GM21390 (cell line): ENCODE data around the gene SH3BP4.

Experiments
- ATAC-seq: cut with Tn5 transposase; IDR thresholded peaks from one replicate; pipeline ENCODE4 v1.9.1; 2021; ENCODE audit not compliant: unreplicated experiment

SH3BP4 gene

DNA sequence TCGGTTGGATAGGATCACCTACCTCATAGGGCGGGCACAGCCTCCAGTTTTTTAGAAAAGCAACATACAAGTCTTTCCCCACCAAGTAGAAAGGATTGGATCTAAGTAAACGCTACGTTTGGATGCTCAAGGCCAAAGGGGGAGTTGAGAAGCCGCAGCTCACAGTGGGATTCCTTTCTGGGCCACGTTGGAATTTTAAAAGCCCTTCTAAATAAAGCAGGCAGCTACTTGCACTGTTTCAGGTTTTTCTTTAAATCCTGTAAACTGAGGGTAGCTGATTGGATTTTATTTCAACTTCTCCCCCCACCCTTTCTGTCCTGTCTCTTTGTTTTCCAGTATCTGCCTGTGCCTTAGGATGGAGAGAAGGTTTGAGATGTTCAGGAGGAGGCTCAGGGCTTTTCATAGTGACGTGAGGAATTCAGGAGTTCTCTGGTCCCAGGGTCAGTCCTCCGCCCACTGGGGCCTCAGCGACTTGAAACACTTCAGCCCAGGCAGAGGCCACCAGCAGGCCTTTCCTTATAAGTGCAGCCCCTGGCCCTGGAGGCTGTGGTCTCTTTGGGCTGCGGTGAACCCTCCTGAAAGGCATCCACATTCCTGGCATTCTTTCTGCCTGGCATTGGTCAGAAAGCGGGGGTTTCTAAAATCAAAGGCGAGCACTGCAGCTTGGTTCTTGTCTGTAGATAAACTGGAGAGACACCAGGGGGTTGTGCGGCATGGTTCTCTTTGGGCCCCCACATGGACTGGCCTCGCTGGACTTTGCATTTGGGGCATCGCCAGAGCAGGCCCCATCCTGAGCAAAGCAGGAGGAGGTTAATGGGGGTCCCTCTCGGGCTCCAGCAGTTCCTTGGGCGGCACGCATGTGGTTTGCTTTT is 44.5 kb downstream of the SH3BP4 start:
- ATAC-seq = no peak

- no peak for ATAC-seq
Observed at GRCh38 chr2:234996941-234997270, 45.1 kb downstream of the SH3BP4 start.

- ATAC-seq = no peak
Observed at GRCh38 chr2:234997389-234997788, 45.6 kb downstream of the SH3BP4 start.

DNA sequence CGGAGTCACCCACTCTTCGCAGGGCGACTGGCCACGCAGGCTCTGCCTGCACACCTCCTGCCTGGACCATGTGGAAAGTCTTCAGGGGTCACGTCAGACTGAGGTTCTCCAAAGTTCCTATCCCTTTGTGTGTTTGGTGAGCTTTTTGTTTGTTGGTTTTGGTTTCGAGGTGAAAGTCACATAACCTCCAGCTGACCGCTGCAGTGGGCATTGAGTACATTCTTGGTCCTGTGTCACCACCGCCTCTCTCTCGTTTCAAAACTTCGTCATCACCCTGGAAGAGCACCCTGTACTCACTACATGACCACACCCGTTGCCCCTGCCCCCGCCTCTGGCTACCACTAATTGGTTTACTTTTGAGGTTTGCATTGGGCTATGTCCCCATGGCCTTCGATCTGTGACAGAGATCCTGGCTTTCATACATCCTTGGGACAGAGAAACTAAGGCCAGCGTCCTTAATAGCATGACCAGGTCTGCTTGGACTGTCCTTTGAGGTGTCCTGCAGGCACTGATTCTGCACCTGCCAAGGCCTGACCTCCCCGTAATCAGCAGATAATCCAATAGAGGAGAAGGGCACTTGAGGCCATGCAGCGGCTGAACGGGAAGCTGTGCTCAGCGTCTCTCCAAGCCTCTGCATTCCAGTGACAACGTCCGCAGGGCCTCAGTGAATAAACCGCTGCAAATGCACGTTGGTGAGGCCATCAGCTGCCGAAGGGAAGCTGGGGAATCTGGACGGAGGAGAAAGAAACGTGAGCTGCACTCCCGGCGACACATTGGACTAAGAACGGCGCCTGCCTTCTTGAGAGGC is 46.8 kb downstream of the SH3BP4 start:
- ATAC-seq = no peak

- no peak for ATAC-seq
Observed at GRCh38 chr2:234999740-235000425, 48.1 kb downstream of the SH3BP4 start.

DNA sequence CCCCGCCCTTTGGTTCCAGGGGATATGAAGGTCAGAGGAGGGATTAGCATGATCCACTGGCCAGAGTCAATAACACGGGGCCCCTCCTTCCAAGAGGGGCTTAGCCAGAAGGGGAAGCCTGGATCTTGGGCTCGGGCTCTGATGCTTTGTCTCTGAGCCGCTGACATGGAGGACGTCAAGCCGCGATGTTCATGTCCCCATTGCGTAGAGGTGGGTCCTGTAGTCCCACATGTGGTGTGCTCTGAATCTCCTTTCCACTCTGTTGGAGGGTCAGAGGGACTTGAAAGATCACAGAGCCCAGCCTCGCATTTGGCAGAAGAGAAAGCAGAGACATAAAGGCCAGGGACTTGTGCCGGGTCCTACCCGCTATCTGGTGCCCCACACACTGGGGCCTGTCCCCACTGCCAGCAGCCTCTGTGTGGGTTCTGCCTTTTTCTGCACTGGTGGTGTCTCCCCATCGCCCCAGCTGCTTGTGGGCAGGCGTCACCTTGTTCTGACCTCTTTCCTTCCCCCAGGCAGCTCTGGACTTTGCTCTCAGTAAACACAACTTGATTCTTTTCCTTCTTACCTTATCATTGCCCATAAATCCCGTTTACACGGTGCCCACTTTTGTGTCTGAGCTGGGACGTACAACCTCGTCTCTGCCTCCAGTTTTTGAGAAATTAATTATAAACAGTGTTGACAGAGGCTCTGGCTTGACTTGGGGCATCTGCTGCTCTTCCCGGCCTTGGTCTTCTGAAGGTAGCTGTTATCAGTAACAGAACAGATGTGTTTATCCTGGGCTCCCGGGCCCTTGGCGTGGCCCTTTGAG is 48.8 kb downstream of the SH3BP4 start:
- no peak for ATAC-seq

GRCh38 chr2:235001237-235002133 is 49.7 kb downstream of the SH3BP4 start:
- ATAC-seq = no peak

GRCh38 chr2:235002198-235003095 is 50.6 kb downstream of the SH3BP4 start:
- no peak for ATAC-seq

GRCh38 chr2:235003096-235003775 is 51.4 kb downstream of the SH3BP4 start:
- no peak for ATAC-seq

GRCh38 chr2:235004329-235004903 is 52.6 kb downstream of the SH3BP4 start:
- no peak for ATAC-seq

GRCh38 chr2:235005023-235005422 is 53.2 kb downstream of the SH3BP4 start:
- ATAC-seq = no peak

- no peak for ATAC-seq
Observed at GRCh38 chr2:235005603-235006259, 53.9 kb downstream of the SH3BP4 start.

DNA sequence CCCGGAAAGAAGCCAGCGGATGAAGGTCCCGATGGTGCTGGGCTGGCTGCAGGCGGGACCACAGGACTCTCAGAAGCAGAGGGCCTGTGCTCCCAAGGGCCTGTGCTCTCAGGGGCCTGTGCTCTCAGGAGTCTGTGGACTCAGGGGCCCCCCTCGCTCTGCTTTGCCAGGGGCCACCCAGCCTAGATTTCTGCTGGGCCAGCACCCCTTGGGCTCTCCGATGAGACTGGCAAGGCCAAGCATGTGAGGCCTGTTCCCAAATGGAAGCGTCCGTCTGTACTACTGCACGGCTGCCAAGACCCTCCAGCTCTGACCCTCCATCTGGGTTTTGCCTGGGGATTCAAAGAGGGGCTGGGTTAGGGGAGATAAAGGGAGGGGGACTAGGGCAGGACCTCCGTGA is 54.6 kb downstream of the SH3BP4 start:
- no peak for ATAC-seq

- ATAC-seq = no peak
Observed at GRCh38 chr2:235006986-235007385, 55.2 kb downstream of the SH3BP4 start.

DNA sequence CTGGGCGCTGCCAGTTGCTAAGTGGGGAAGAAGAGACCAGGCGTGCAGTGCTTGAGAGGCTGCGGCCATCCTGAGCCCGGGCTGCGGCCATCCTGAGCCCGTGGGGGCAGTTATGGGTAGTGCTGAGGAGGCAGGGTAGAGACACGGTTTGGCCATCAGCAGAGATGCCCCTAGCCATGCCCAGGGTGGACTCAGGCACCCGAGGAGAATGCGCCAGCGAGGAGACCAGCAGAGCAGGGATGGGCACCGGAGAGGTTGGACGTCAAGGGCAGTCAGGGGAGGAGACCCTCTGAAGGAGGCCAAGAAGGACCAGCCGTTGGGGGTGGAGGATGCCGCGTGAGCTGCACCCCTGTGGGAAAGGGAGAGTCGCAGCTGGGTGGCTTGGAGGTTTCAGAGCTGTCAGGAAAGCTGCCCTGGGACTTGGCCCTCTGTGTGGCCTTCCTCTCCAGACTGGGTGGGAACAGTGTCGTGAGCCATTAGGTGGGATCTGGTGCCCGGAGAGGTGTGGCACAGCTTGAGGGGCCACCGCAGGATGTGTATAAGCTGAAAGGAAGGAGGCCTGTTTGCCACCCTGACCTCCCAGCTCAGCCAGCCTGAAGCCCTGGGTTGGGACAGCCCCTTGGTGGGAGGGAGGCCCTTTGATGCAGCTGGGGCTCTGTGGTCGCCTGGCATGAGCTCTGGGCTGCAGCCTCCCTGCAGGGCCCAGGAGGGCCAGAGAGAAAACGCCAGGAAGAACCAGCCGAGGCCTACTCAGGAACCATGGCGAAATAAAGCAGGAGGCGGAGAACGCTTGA is 56.0 kb downstream of the SH3BP4 start:
- ATAC-seq = no peak

DNA sequence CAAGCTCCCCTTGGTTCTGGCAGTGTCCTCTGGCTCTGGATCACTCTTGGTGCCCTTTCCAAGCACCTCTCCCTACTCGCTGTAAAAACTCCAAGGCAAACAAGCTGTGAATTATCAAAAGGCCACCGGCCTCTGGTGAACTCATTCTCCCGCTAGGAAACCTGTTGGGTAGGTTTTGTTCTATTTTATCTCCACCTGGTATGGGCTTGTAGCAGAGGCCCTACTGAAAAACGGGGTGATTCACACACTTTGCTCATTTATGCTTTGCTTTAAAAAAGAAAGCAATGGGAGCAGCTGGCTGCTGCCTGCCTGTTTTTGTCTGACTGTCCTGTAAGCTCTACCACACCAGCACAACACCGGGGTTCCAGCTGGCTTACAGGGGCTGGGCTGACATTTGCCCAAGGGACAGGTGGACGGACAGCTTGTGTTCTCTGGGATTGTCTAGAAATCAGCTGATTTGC is 56.8 kb downstream of the SH3BP4 start:
- ATAC-seq = no peak
